GM12878 (cell line): ENCODE results near the gene ARPC1B. TPM values are rescaled to one million over a fixed set of nuclear protein-coding genes. Genes with fewer than 3 reads are reported as not detected.
A peak's percentile ranks its signal among the peaks of the same experiment; 100 is the strongest.

Experiments
- ATAC-seq: fragments of 200-7000 bp; cut with Tn5 transposase; 3 replicates; pipeline ENCODE4 v1.9.1; 2020; ENCODE audit warnings: mild to moderate bottlenecking, moderate library complexity
- BruUV-seq: library from RNA; stranded (reverse); fragments of 400-500 nt; replicated peaks from 2 replicates; lab custom pipeline; 2021; lab: Mats Ljungman, UMichigan
- CTCF ChIA-PET: fragments of 300-600 bp; sonication (Branson Sonifier 250); formaldehyde crosslinking; extraction: SDS; loops from one replicate; lab custom pipeline; 2021; ENCODE audit warnings: inconsistent platforms; lab: Yijun Ruan, JAX
- POLR2A ChIA-PET: fragments of 350-600 bp; formaldehyde crosslinking; extraction: SDS; loops from one replicate; lab custom pipeline; 2021; ENCODE audit warnings: inconsistent platforms; lab: Charles Lee
- RAD21 ChIA-PET: fragments of 300-600 bp; sonication (Branson Sonifier 250); formaldehyde crosslinking; loops from one replicate; lab custom pipeline; 2023; ENCODE audit warnings: antibody characterized with exemption; ENCODE audit not compliant: unreplicated experiment; lab: Charles Lee
- SMC1A ChIA-PET: fragments of 300-600 bp; sonication (Branson Sonifier 250); formaldehyde crosslinking; loops from one replicate; lab custom pipeline; 2023; ENCODE audit not compliant: unreplicated experiment, uncharacterized antibody; lab: Charles Lee
- DNase-seq: peaks from one replicate; pipeline ENCODE4 v3.0.0-alpha.2; 2011; ENCODE audit warnings: low read depth, low spot score
- FAIRE-seq: peaks from 3 replicates; lab custom pipeline; 2011; peaks lifted over from hg19 to GRCh38; lab: Jason Lieb, UNC
- H2AFZ ChIP-seq: 2 replicates; pipeline ENCODE4 v1.6.0; 2011; ENCODE audit warnings: low read depth, low read length, control low read depth; ENCODE audit not compliant: control insufficient read depth
- H3K27ac ChIP-seq: 2 replicates; pipeline ENCODE4 v1.5.1; 2011; ENCODE audit warnings: control low read depth; ENCODE audit not compliant: control insufficient read depth, insufficient read depth
- H3K27me3 ChIP-seq, 2 experiments: replicated peaks in 1 of 2; 2 replicates each; pipeline versions ENCODE4 v1.6.0 to v1.6.1; 2011; ENCODE audit warnings: low read length in 1 of 2; ENCODE audit not compliant: control insufficient read depth in 2 of 2, insufficient read depth in 2 of 2
- H3K36me3 ChIP-seq, 2 experiments: 2 replicates each; pipeline ENCODE4 v1.5.1; 2011; ENCODE audit warnings: low read length in 1 of 2; ENCODE audit not compliant: control insufficient read depth in 2 of 2, insufficient read depth in 2 of 2
- H3K4me1 ChIP-seq: 2 replicates; pipeline ENCODE4 v1.6.1; 2011; ENCODE audit warnings: mild to moderate bottlenecking, low read length, moderate library complexity, mixed read lengths; ENCODE audit not compliant: control insufficient read depth, insufficient read depth
- H3K4me2 ChIP-seq: 2 replicates; pipeline ENCODE4 v1.6.0; 2011; ENCODE audit warnings: control low read depth; ENCODE audit not compliant: control insufficient read depth, insufficient read depth
- H3K4me3 ChIP-seq: fragments of 200-600 bp; sonication (generic); 2 replicates; pipeline ENCODE4 v1.5.1; 2016
- H3K79me2 ChIP-seq: 2 replicates; pipeline ENCODE4 v1.6.0; 2011; ENCODE audit warnings: low read length; ENCODE audit not compliant: control insufficient read depth, insufficient read depth
- H3K9ac ChIP-seq: 2 replicates; pipeline ENCODE4 v1.8.0; 2011; ENCODE audit warnings: low read length, control low read depth, mixed read lengths; ENCODE audit not compliant: control insufficient read depth, insufficient read depth
- H3K9me3 ChIP-seq: replicated peaks from 3 replicates; pipeline ENCODE4 v1.5.1; 2011; ENCODE audit warnings: mild to moderate bottlenecking, low read length; ENCODE audit not compliant: control insufficient read depth, insufficient read depth
- H4K20me1 ChIP-seq: 2 replicates; pipeline ENCODE4 v1.6.0; 2011; ENCODE audit not compliant: control insufficient read depth, insufficient read depth
- BRCA1 ChIP-seq: IDR thresholded peaks from 2 replicates; pipeline ENCODE4 v1.6.1; 2011; ENCODE audit warnings: low read depth, low read length, improper control_type of control experiment
- EZH2 ChIP-seq: IDR thresholded peaks from 2 replicates; pipeline ENCODE4 v1.6.1; 2012; ENCODE audit warnings: low read depth, mild to moderate bottlenecking, control low read depth, inconsistent platforms, low read length, borderline replicate concordance; ENCODE audit not compliant: control insufficient read depth
- FOS ChIP-seq: IDR thresholded peaks from 3 replicates; pipeline ENCODE4 v1.6.1; 2011; ENCODE audit warnings: borderline replicate concordance; ENCODE audit not compliant: insufficient read length; ENCODE audit errors: extremely low read depth
- MYC ChIP-seq: IDR thresholded peaks from 2 replicates; pipeline ENCODE4 v1.6.1; 2011; ENCODE audit warnings: mild to moderate bottlenecking, low read length, moderate library complexity, inconsistent platforms; ENCODE audit not compliant: insufficient read depth, insufficient replicate concordance, insufficient read length, severe bottlenecking
- NBN ChIP-seq: fragments of 450-650 bp; IDR thresholded peaks from 2 replicates; pipeline ENCODE4 v1.6.1; 2016
- NR2F1 ChIP-seq: fragments of 450-650 bp; conservative IDR thresholded peaks from 2 replicates; pipeline ENCODE4 v1.6.1; 2017; ENCODE audit warnings: mild to moderate bottlenecking
- POLR2AphosphoS2 ChIP-seq: IDR thresholded peaks from 2 replicates; pipeline ENCODE4 v1.6.1; 2011; ENCODE audit warnings: low read depth, mild to moderate bottlenecking, low read length, improper control_type of control experiment, moderate library complexity
- RBBP5 ChIP-seq: fragments of 200-600 bp; sonication (generic); conservative IDR thresholded peaks from 2 replicates; pipeline ENCODE4 v1.6.1; 2016
- RELA ChIP-seq: fragments of 450-650 bp; IDR thresholded peaks from 2 replicates; pipeline ENCODE4 v1.8.0; 2014; ENCODE audit warnings: borderline replicate concordance; ENCODE audit not compliant: partially characterized antibody
- USF1 ChIP-seq: IDR thresholded peaks from 2 replicates; pipeline ENCODE4 v1.6.1; 2011; ENCODE audit warnings: borderline replicate concordance, low read depth, mild to moderate bottlenecking, moderate library complexity, mixed read lengths, low read length; ENCODE audit not compliant: insufficient read depth; ENCODE audit errors: extremely low read length
- ZNF207 ChIP-seq: fragments of 450-650 bp; IDR thresholded peaks from 2 replicates; pipeline ENCODE4 v1.6.1; 2014; ENCODE audit warnings: antibody characterized with exemption, mild to moderate bottlenecking, borderline replicate concordance
- ZNF217 ChIP-seq: fragments of 450-650 bp; IDR thresholded peaks from 2 replicates; pipeline ENCODE4 v1.6.1; 2017; ENCODE audit warnings: antibody characterized with exemption, mild to moderate bottlenecking
- WGBS: methylation state at CpG from one replicate; pipeline ENCODE4 v1.1.6; 2016; ENCODE audit warnings: low lambda C conversion rate; ENCODE audit not compliant: insufficient replicate concordance, insufficient coverage; ENCODE audit errors: missing lambda C conversion rate; 5-methylcytosine and 5-hydroxymethylcytosine counted together
- in situ Hi-C: fragments of 300-500 bp; cut with MboI; formaldehyde crosslinking; loops from 9 replicates; pipeline ENCODE4 v1.14.3; 2018; ENCODE audit warnings: mixed read lengths
- intact Hi-C: fragments of 100-400 bp; cut with micrococcal nuclease; formaldehyde crosslinking; loops from one replicate; pipeline ENCODE4 v1.14.2; 2022; ENCODE audit not compliant: unreplicated experiment
- polyA plus RNA-seq, 11 experiments: library from polyadenylated mRNA; depleted of rRNA in 4 of 11; unstranded in 6 of 11; stranded (reverse) in 5 of 11; fragments of >200 nt; fragmentation: Nextera tagmentation in 4 of 11; fragmentation: Illumina TruSeq in 1 of 11; extraction: Ambion mirVana in 4 of 11; extraction: Trizol in 1 of 11; gene quantifications; 1 replicate in 1 of 11; 2 replicates in 10 of 11; pipeline versions ENCODE4 v1.2.1 to v1.2.3, GENCODE V29; 2011 to 2016; ENCODE audit warnings: inconsistent platforms in 2 of 11, missing spikeins in 2 of 11, low read depth in 1 of 11
- total RNA-seq, 4 experiments: library from RNA; depleted of rRNA in 3 of 4; stranded (reverse); fragments of >200 nt in 3 of 4; fragmentation: Illumina TruSeq in 1 of 4; extraction: Trizol in 1 of 4; gene quantifications; 2 replicates each; pipeline versions ENCODE4 v1.2.1 to v1.2.3, GENCODE V29; 2013 to 2021
- TF ChIP-seq, protein P1 (sequence below): fragments of 450-650 bp; IDR thresholded peaks from 2 replicates; pipeline ENCODE4 v1.6.1; 2017; ENCODE audit warnings: antibody characterized with exemption, mild to moderate bottlenecking, moderate library complexity

ARPC1B gene
- total and polyA plus RNA-seq, 10 of the 15 experiments (the other 5 are each of a cell fraction or from before 2014, with no cell fraction given), result 14.1 to 762 (median 387) TPM

DNA sequence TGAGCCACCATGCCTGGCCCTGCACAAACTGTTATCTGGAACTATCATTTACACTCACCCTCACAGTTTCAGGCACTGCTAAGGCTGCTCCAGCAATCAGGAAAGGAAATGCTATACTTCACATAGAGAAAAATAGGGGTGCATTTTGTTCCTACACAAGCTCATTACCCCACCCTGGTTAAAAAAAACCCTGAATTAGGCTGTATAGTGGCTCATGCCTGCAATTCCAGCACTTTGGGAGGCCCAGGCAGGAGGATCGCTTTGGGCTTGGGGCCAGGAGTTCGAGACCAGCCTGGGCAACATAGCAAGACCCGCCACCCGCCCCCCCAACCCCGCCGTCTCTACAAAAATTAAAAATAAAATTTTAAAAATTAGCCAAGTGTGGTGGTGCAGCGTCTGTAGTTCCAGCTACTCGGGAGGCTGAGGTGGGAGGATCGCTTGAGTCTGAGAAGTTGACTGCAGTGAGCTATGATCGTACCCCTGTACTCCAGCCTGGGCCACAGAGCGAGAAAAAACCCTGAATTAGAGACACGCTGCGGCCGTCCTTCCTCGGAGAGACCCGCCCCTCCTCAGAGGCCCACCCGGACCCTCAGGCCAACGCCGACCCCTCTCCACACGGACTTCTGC lies 63.5 kb downstream of the ARPC1B start:
- H3K27me3 ChIP-seq, result no peaks in the 10 kb centered on the region
- no peaks in the 10 kb centered on the region for H4K20me1 ChIP-seq
- TSS peak; percentile 68 for BruUV-seq
- H3K4me3 ChIP-seq, result peak overlapping the region; percentile 93
- peaks cover 11% of the 10 kb centered on the region for H3K4me1 ChIP-seq
- TF ChIP-seq BRCA1 (no peak), MYC (no peak), NR2F1 (no peak), NBN (no peak), POLR2AphosphoS2 (no peak), FOS (no peak), RBBP5 (no peak), EZH2 (no peak), ZNF217 (no peak), ZNF207 (no peak), RELA (no peak), USF1 (no peak)
- TF ChIP-seq, protein P1, sequence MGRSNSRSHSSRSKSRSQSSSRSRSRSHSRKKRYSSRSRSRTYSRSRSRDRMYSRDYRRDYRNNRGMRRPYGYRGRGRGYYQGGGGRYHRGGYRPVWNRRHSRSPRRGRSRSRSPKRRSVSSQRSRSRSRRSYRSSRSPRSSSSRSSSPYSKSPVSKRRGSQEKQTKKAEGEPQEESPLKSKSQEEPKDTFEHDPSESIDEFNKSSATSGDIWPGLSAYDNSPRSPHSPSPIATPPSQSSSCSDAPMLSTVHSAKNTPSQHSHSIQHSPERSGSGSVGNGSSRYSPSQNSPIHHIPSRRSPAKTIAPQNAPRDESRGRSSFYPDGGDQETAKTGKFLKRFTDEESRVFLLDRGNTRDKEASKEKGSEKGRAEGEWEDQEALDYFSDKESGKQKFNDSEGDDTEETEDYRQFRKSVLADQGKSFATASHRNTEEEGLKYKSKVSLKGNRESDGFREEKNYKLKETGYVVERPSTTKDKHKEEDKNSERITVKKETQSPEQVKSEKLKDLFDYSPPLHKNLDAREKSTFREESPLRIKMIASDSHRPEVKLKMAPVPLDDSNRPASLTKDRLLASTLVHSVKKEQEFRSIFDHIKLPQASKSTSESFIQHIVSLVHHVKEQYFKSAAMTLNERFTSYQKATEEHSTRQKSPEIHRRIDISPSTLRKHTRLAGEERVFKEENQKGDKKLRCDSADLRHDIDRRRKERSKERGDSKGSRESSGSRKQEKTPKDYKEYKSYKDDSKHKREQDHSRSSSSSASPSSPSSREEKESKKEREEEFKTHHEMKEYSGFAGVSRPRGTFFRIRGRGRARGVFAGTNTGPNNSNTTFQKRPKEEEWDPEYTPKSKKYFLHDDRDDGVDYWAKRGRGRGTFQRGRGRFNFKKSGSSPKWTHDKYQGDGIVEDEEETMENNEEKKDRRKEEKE, result no peak
- WGBS, result 14% methylated on average over 20 of the region's 20 CpGs
- FAIRE-seq (no peak), ATAC-seq (peak; percentile 39), DNase-seq (no peak)
- H3K36me3 ChIP-seq, result peaks cover 4 to 6% of the 10 kb centered on the region in 2 experiments
- in situ Hi-C loops, result no loop called here
- H3K79me2 ChIP-seq, result peaks cover 35% of the 10 kb centered on the region
- ChIA-PET SMC1A (interaction anchor here (0.9 to 2.1 kb wide), 4 partner anchors 29 to 183 kb away, joined by 3 to 6 read pairs (median 3); partner anchors contain the start of gene BUD31), POLR2A (interaction anchor here (0.5 to 2.9 kb wide), 11 partner anchors 10 to 1884 kb away, joined by 3 to 16 read pairs (median 3); partner anchors contain the start of genes BUD31, PDAP1 and ZKSCAN5), CTCF (interaction anchor here (0.7 kb wide), 1 partner anchor 111 kb away, joined by 3 read pairs; no protein-coding TSS in a partner anchor), RAD21 (interaction anchor here (2.4 kb wide), 1 partner anchor 29 kb away, joined by 8 read pairs; the partner anchor contains the start of genes BUD31 and PDAP1)
- H3K27ac ChIP-seq, result peak overlapping the region; percentile 80
- H3K9ac ChIP-seq, result peak overlapping the region; percentile 89
- intact Hi-C loops, result loop anchor here (2.0 kb wide), 1 partner anchor 67 kb away; the partner anchor contains the start of gene ZKSCAN5
- no peaks in the 10 kb centered on the region for H3K9me3 ChIP-seq
- H3K4me2 ChIP-seq, result peak overlapping the region; percentile 79
- H2AFZ ChIP-seq, result peak overlapping the region; percentile 73
